Type B pancreatic cell (in vitro differentiated cells): Measurements from ENCODE around the gene MUS81. TPM values are rescaled to one million over a fixed set of nuclear protein-coding genes. Genes with fewer than 3 reads are reported as not detected.

Experiments
- DNase-seq: peaks from one replicate; pipeline ENCODE4 v3.0.0; 2021; ENCODE audit warnings: mixed read lengths; ENCODE audit not compliant: unreplicated experiment; ENCODE audit errors: extremely low spot score
- H3K27ac Mint-ChIP-seq: 2 replicates; pipeline ENCODE4 v1.8.0; 2021; ENCODE audit warnings: mild to moderate bottlenecking, mixed read lengths
- H3K27me3 Mint-ChIP-seq: 2 replicates; pipeline ENCODE4 v1.8.0; 2021; ENCODE audit warnings: mixed read lengths
- H3K36me3 Mint-ChIP-seq: 2 replicates; pipeline ENCODE4 v1.8.0; 2021; ENCODE audit warnings: mixed read lengths
- H3K4me1 Mint-ChIP-seq: one replicate; pipeline ENCODE4 v1.8.0; 2021; ENCODE audit warnings: mixed read lengths; ENCODE audit not compliant: unreplicated experiment
- H3K4me3 Mint-ChIP-seq: 2 replicates; pipeline ENCODE4 v1.8.0; 2021; ENCODE audit warnings: mild to moderate bottlenecking, mixed read lengths
- H3K9me3 Mint-ChIP-seq: 2 replicates; pipeline ENCODE4 v1.8.0; 2021; ENCODE audit warnings: mixed read lengths
- CTCF ChIP-seq: fragments of 200-600 bp; sonication (generic); conservative IDR thresholded peaks from 2 replicates; pipeline ENCODE4 v1.5.0; 2021; ENCODE audit warnings: antibody characterized with exemption, mild to moderate bottlenecking
- total RNA-seq: library from RNA; stranded (reverse); gene quantifications from 2 replicates; pipeline ENCODE4 v1.2.1, GENCODE V29; 2021; ENCODE audit warnings: low replicate concordance

MUS81 gene
- total RNA-seq, 1 donor from 2014 or later, result 67.9 TPM

- no peak for TF ChIP-seq CTCF
- Mint-ChIP-seq H3K27ac (peak overlapping the region; percentile 56), H3K27me3 (peaks cover 5% of the 10 kb centered on the region), H3K36me3 (no peaks in the 10 kb centered on the region), H3K4me3 (peak overlapping the region; percentile 36), H3K4me1 (peaks cover 12% of the 10 kb centered on the region), H3K9me3 (no peaks in the 10 kb centered on the region)
- no peak for DNase-seq
These were observed 9.5 kb downstream of the MUS81 start for GRCh38 chr11:65869643-65870306.

GRCh38 chr11:65870307-65870658 is 10.1 kb downstream of the MUS81 start:
- Mint-ChIP-seq H3K4me1 (peaks cover 12% of the 10 kb centered on the region), H3K4me3 (peak overlapping the region; percentile 61), H3K27ac (peak overlapping the region; percentile 78), H3K9me3 (no peaks in the 10 kb centered on the region), H3K27me3 (peaks cover 5% of the 10 kb centered on the region), H3K36me3 (no peaks in the 10 kb centered on the region)
- DNase-seq, result no peak
- TF ChIP-seq CTCF, result no peak

- no peak for TF ChIP-seq CTCF
- DNase-seq, result no peak
- Mint-ChIP-seq H3K4me3 (peak overlapping the region; percentile 69), H3K27ac (peak overlapping the region; percentile 78), H3K9me3 (no peaks in the 10 kb centered on the region), H3K27me3 (peaks cover 5% of the 10 kb centered on the region), H3K4me1 (peaks cover 12% of the 10 kb centered on the region), H3K36me3 (no peaks in the 10 kb centered on the region)
These were observed 10.8 kb downstream of the MUS81 start for GRCh38 chr11:65870706-65871681.

GRCh38 chr11:65871811-65872548 is 11.7 kb downstream of the MUS81 start:
- H3K4me3 Mint-ChIP-seq, result peak overlapping the region; percentile 69
- no peaks in the 10 kb centered on the region for H3K9me3 Mint-ChIP-seq
- peak overlapping the region; percentile 43 for H3K27ac Mint-ChIP-seq
- peaks cover 12% of the 10 kb centered on the region for H3K4me1 Mint-ChIP-seq
- no peak for TF ChIP-seq CTCF
- DNase-seq, result no peak
- no peaks in the 10 kb centered on the region for H3K36me3 Mint-ChIP-seq
- H3K27me3 Mint-ChIP-seq, result peaks cover 5% of the 10 kb centered on the region

GRCh38 chr11:65872586-65873317 is 12.5 kb downstream of the MUS81 start, which contains the start of gene EFEMP2:
Gene EFEMP2, minus strand, starts transcription at chr11:65872800. Its CDS starts 446 bp downstream, at chr11:65872354.
- Mint-ChIP-seq H3K9me3 (no peaks in the 10 kb centered on the region), H3K4me1 (peaks cover 5% of the 10 kb centered on the region), H3K4me3 (peak within 1 kb of the TSS; percentile 94), H3K36me3 (no peaks in the 10 kb centered on the region), H3K27me3 (peaks cover 5% of the 10 kb centered on the region), H3K27ac (peak within 1 kb of the TSS; percentile 88)
- no peak for TF ChIP-seq CTCF
- DNase-seq, result no peak
